OCI-LY7 (cell line): ENCODE results near the gene CCDC57. TPM values are rescaled to one million over a fixed set of nuclear protein-coding genes. Genes with fewer than 3 reads are reported as not detected.

Source experiments
- BruUV-seq: library from RNA; stranded (reverse); fragments of 400-500 nt; replicated peaks from 2 replicates; lab custom pipeline; 2021; lab: Mats Ljungman, UMichigan
- CTCF ChIA-PET: fragments of 300-600 bp; sonication (Branson Sonifier 250); formaldehyde crosslinking; loops from one replicate; lab custom pipeline; 2022; ENCODE audit warnings: antibody characterized with exemption; ENCODE audit not compliant: unreplicated experiment; lab: Charles Lee
- POLR2A ChIA-PET: fragments of 300-600 bp; sonication (Branson Sonifier 250); formaldehyde crosslinking; loops from one replicate; lab custom pipeline; 2022; ENCODE audit warnings: antibody characterized with exemption; lab: Charles Lee
- DNase-seq: peaks from one replicate; pipeline ENCODE4 v3.0.0-alpha.2; 2015; ENCODE audit warnings: low spot score
- H2AFZ ChIP-seq: fragments of 200-600 bp; sonication (generic), shearing (Covaris generic); 2 replicates; pipeline ENCODE4 v1.6.1; 2014; ENCODE audit warnings: mild to moderate bottlenecking, antibody characterized with exemption, low read length, moderate library complexity
- H3K27ac ChIP-seq: fragments of 200-600 bp; sonication (generic); 2 replicates; pipeline ENCODE4 v1.5.1; 2014; ENCODE audit warnings: mixed run types, low read depth, mild to moderate bottlenecking, moderate library complexity, low read length, inconsistent platforms; ENCODE audit not compliant: poor library complexity, severe bottlenecking
- H3K36me3 ChIP-seq: fragments of 200-600 bp; sonication (generic); 2 replicates; pipeline ENCODE4 v1.6.1; 2014; ENCODE audit warnings: mild to moderate bottlenecking, antibody characterized with exemption, low read length, moderate library complexity, mixed read lengths; ENCODE audit not compliant: insufficient read depth
- H3K4me1 ChIP-seq: fragments of 200-600 bp; sonication (generic); 2 replicates; pipeline ENCODE4 v1.5.1; 2014; ENCODE audit warnings: mild to moderate bottlenecking, low read length; ENCODE audit not compliant: insufficient read depth, poor library complexity, severe bottlenecking
- H3K4me2 ChIP-seq: fragments of 200-600 bp; sonication (generic); 2 replicates; pipeline ENCODE4 v1.6.1; 2014; ENCODE audit warnings: mild to moderate bottlenecking, low read length
- H3K4me3 ChIP-seq: fragments of 200-600 bp; sonication (generic); 2 replicates; pipeline ENCODE4 v1.5.1; 2014; ENCODE audit warnings: mild to moderate bottlenecking, low read depth, low read length; ENCODE audit not compliant: poor library complexity, severe bottlenecking
- H3K79me2 ChIP-seq: fragments of 200-600 bp; sonication (generic); 2 replicates; pipeline ENCODE4 v1.6.1; 2016; ENCODE audit warnings: low read depth, mild to moderate bottlenecking, low read length, moderate library complexity, mixed read lengths; ENCODE audit not compliant: insufficient read depth
- H3K9me2 ChIP-seq: fragments of 200-600 bp; sonication (generic); 2 replicates; pipeline ENCODE4 v1.6.1; 2016; ENCODE audit warnings: mild to moderate bottlenecking, low read length, mixed read lengths; ENCODE audit not compliant: insufficient read depth
- H3K9me3 ChIP-seq: fragments of 200-600 bp; sonication (generic); 2 replicates; pipeline ENCODE4 v1.6.1; 2014; ENCODE audit warnings: mild to moderate bottlenecking, mixed run types, low read length, mixed read lengths
- H4K20me1 ChIP-seq: fragments of 200-600 bp; sonication (generic); 2 replicates; pipeline ENCODE4 v1.6.1; 2014; ENCODE audit warnings: mild to moderate bottlenecking, antibody characterized with exemption, low read length, moderate library complexity, mixed read lengths; ENCODE audit not compliant: insufficient read depth
- CTCF ChIP-seq: fragments of 200-600 bp; sonication (generic); conservative IDR thresholded peaks from 2 replicates; pipeline ENCODE4 v1.5.1; 2014; ENCODE audit warnings: mild to moderate bottlenecking, antibody characterized with exemption, low read length, moderate library complexity, mixed read lengths
- EZH2phosphoT487 ChIP-seq: fragments of 200-600 bp; sonication (generic); IDR thresholded peaks from 2 replicates; pipeline ENCODE4 v1.6.1; 2018; ENCODE audit warnings: low read depth, borderline replicate concordance, mild to moderate bottlenecking, mixed run types, antibody characterized with exemption, low read length, moderate library complexity, mixed read lengths
- intact Hi-C: fragments of 100-400 bp; cut with micrococcal nuclease; formaldehyde crosslinking; loops from one replicate; pipeline ENCODE4 v1.10.0; 2022; ENCODE audit not compliant: unreplicated experiment
- total RNA-seq, 2 experiments: library from RNA; depleted of rRNA in 1 of 2; stranded (reverse); fragments of >200 nt in 1 of 2; shearing (Covaris generic) in 1 of 2; gene quantifications; 2 replicates each; pipeline ENCODE4 v1.2.3, GENCODE V29; 2014 to 2022

CCDC57 gene
- total RNA-seq, 2 experiments from 2014 or later = 34.5 to 58.7 TPM

DNA sequence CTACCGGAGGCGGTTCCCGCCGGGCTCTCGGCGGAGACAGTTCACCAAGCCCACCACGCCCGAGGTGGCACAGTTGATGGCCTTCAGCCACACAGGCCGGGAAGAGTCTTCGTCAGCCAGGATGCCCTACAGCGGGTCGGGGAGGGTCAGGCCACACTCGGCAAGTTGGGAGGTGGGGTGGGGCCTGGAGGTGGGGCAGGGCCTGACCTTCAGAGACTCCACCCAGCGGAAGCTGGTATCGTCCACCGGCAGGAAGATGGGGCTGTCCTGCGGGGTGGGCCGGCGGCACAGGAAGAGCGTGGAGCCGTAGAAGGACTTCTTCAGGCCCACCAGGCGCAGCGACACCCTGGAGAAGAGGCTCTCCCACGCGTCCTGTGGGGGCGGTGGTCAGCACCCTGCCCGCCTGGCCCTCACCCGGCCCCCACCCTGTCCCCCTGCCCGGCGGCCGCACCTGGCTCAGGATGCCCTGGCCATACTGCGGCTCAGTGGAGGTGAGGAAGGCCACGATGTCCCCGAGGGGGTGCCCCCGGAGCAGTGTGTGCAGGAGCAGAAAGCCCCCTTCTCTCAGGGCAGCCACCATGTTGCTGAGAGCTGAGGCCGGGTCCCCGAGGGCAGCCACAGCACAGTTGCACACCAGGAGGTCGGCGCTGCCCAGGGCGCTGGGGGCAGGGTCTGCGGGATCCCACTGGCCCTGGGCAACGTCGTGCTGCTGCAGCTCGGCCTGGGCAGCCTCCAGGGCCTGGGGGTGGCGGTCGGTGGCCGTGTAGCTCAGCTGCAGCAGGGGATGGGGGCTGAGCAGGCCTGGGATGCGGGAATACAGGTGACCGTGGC is 127.4 kb downstream of the CCDC57 start:
- no peak overlapping the region for H3K4me2 ChIP-seq
- no peaks in the 10 kb centered on the region for H3K9me3 ChIP-seq
- H3K36me3 ChIP-seq = peaks cover 100% of the 10 kb centered on the region
- H3K27ac ChIP-seq = no peak overlapping the region
- intact Hi-C loops = no loop called here
- TF ChIP-seq EZH2phosphoT487 (no peak), CTCF (no peak)
- POLR2A ChIA-PET = no interaction called here
- DNase-seq = no peak
- H3K79me2 ChIP-seq = no peaks in the 10 kb centered on the region
- no peak overlapping the region for H3K4me3 ChIP-seq
- BruUV-seq = no TSS peak
- CTCF ChIA-PET = no interaction called here
- no peaks in the 10 kb centered on the region for H3K9me2 ChIP-seq
- H3K4me1 ChIP-seq = no peaks in the 10 kb centered on the region
- H4K20me1 ChIP-seq = no peaks in the 10 kb centered on the region
- no peak overlapping the region for H2AFZ ChIP-seq

- ChIA-PET CTCF (no interaction called here), POLR2A (no interaction called here)
- Histone ChIP-seq H3K4me2 (no peak overlapping the region), H3K4me1 (no peaks in the 10 kb centered on the region), H3K4me3 (no peak overlapping the region), H3K36me3 (peaks cover 100% of the 10 kb centered on the region), H3K9me2 (no peaks in the 10 kb centered on the region), H3K27ac (no peak overlapping the region), H4K20me1 (no peaks in the 10 kb centered on the region), H2AFZ (no peak overlapping the region), H3K9me3 (no peaks in the 10 kb centered on the region), H3K79me2 (no peaks in the 10 kb centered on the region)
- no peak for DNase-seq
- no TSS peak for BruUV-seq
- TF ChIP-seq CTCF = no peak
- TF ChIP-seq EZH2phosphoT487 = no peak
- intact Hi-C loops = no loop called here
These were observed 128.1 kb downstream of the CCDC57 start for GRCh38 chr17:82084373-82085030.
